ENCODE data around the gene SART1. TPM values are rescaled to one million over a fixed set of nuclear protein-coding genes. Genes with fewer than 3 reads are reported as not detected.

SART1 gene
- total RNA-seq, 1 donor: 22.7 TPM

- TF ChIP-seq CTCF (IDR thresholded peaks at IDR 0.05; ENCODE audit: insufficient read depth, low read length): no peak
- DNase-seq (ENCODE audit: low read depth): no peak
- peak overlapping the region; percentile 92 for H3K4me3 ChIP-seq (ENCODE audit: low read depth, low read length)
Measured at GRCh38 chr11:65917434-65918210, 43.9 kb upstream of the SART1 start.

GRCh38 chr11:65918211-65919140 is 43.1 kb upstream of the SART1 start, which contains the start of gene C11orf68:
Gene C11orf68 (minus strand): TSS chr11:65919062. CDS start chr11:65919031, 31 bp downstream.
- DNase-seq (ENCODE audit: low read depth): no peak
- no peak for TF ChIP-seq CTCF (IDR thresholded peaks at IDR 0.05; ENCODE audit: insufficient read depth, low read length)
- H3K4me3 ChIP-seq (ENCODE audit: low read depth, low read length): peak within 1 kb of the TSS; percentile 92

GRCh38 chr11:65919141-65919572 is 42.4 kb upstream of the SART1 start, which contains the start of gene DRAP1:
Gene DRAP1 (plus strand): TSS chr11:65919426. CDS start chr11:65919502, 76 bp downstream.
- no peak for TF ChIP-seq CTCF (IDR thresholded peaks at IDR 0.05; ENCODE audit: insufficient read depth, low read length)
- peak; percentile 97 for DNase-seq (ENCODE audit: low read depth)
- peak within 1 kb of the TSS; percentile 92 for H3K4me3 ChIP-seq (ENCODE audit: low read depth, low read length)

- TF ChIP-seq CTCF (IDR thresholded peaks at IDR 0.05; ENCODE audit: insufficient read depth, low read length): no peak
- H3K4me3 ChIP-seq (ENCODE audit: low read depth, low read length): peak overlapping the region; percentile 83
- no peak for DNase-seq (ENCODE audit: low read depth)
Measured at GRCh38 chr11:65919573-65920371, 41.8 kb upstream of the SART1 start.

GRCh38 chr11:65920372-65920802 is 41.1 kb upstream of the SART1 start:
- TF ChIP-seq CTCF (IDR thresholded peaks at IDR 0.05; ENCODE audit: insufficient read depth, low read length): no peak
- DNase-seq (ENCODE audit: low read depth): no peak
- H3K4me3 ChIP-seq (ENCODE audit: low read depth, low read length): peak overlapping the region; percentile 83

GRCh38 chr11:65921033-65921555 is 40.4 kb upstream of the SART1 start:
- TF ChIP-seq CTCF (IDR thresholded peaks at IDR 0.05; ENCODE audit: insufficient read depth, low read length): no peak
- peak overlapping the region; percentile 83 for H3K4me3 ChIP-seq (ENCODE audit: low read depth, low read length)
- DNase-seq (ENCODE audit: low read depth): no peak

Measured in fibroblast of the aortic adventitia (primary cell).